ENCODE measurements around the gene TSKU. TPM values are rescaled to one million over a fixed set of nuclear protein-coding genes. Genes with fewer than 3 reads are reported as not detected.

Gene TSKU
- polyA plus RNA-seq, 1 of the 3 experiments (the other 2 are of a cell fraction): 20.7 TPM

DNA sequence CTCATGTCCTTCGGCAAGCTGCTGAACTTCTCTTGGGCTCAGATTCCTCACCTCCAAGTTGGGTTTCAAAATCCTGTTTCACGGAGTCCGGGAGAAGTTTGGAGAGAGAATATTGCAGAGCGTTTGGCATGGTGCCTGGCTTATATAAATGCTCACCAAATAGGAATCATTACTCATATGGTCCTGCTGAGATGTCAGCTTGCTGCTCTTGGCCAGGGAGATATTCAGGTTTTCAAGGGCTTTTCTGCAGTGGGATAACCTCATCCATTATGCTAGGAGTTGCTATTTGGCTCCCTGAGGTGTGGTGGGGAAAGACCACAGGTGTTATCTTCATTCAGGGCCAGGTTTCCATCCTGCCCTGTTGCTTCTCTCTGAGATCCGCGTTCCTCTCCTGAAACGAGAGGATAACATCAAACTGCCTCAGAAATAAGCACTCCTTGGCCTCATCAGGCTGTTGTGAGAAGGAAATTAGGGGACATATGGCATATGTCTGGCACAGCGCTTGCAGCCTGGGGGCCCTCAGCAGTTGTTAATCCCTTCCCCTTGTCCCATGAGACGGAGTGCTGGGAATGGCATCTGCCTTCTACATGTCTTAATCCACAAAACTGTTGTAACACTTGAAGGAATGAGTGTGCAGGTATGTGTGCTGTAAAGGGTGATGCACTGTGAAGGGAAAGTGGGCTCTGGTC, 47.6 kb downstream of the TSKU start (continued):
- TF ChIP-seq, protein P1, sequence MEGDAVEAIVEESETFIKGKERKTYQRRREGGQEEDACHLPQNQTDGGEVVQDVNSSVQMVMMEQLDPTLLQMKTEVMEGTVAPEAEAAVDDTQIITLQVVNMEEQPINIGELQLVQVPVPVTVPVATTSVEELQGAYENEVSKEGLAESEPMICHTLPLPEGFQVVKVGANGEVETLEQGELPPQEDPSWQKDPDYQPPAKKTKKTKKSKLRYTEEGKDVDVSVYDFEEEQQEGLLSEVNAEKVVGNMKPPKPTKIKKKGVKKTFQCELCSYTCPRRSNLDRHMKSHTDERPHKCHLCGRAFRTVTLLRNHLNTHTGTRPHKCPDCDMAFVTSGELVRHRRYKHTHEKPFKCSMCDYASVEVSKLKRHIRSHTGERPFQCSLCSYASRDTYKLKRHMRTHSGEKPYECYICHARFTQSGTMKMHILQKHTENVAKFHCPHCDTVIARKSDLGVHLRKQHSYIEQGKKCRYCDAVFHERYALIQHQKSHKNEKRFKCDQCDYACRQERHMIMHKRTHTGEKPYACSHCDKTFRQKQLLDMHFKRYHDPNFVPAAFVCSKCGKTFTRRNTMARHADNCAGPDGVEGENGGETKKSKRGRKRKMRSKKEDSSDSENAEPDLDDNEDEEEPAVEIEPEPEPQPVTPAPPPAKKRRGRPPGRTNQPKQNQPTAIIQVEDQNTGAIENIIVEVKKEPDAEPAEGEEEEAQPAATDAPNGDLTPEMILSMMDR (IDR thresholded peaks at IDR 0.05): no peak
- TF ChIP-seq NRF1 (IDR thresholded peaks at IDR 0.05; ENCODE audit: low read depth, low read length) (no peak), CHD2 (IDR thresholded peaks at IDR 0.05; ENCODE audit: low read length, partially characterized antibody) (no peak)

DNA sequence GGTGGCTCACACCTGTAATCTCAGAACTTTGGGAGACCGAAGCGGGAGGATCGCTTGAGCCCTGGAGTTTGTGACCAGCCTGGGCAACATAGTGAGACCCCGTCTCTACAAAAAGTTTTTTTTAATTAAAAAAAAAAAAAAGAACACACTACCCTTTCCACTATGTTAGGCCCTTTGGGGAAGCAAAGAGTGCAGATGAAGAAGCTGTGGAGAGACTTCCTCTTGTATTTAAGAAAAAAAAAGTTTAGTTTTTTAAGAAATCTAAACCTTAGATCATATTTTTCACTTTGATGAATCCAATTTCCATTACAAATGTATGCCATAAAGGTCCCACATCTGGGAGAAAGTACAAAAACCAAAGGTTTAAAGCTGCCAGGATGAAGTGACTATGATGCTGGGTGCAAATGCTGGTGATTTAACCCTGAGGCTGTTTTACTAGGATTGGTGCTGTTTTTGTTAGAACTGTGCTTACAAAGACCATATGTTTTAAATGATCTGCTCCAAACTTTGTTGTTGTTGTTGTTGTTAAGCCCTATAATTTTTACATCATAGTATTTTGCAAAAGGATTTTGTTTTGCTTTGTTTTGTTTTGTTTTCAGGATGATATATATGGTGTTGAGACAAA, 48.6 kb downstream of the TSKU start:
- CTCF ChIA-PET: interaction anchor here (1.0 kb wide), 1 partner anchor 87 kb away, joined by 4 read pairs; no protein-coding TSS in a partner anchor
- Histone ChIP-seq H3K27ac (ENCODE audit: low read depth in 2 of 2, low read length in 1 of 2) (no peak overlapping the region), H3K9me3 (no peaks in the 10 kb centered on the region), H3K9ac (no peak overlapping the region), H3K4me3 (ENCODE audit: low read depth in 2 of 2, low read length in 1 of 2) (no peak overlapping the region), H3K9me2 (no peaks in the 10 kb centered on the region), H3K4me1 (ENCODE audit: control insufficient read depth in 1 of 2, insufficient read depth in 2 of 2, low read depth in 1 of 2, low read length in 1 of 2) (peaks cover 6 to 17% of the 10 kb centered on the region in 2 experiments; a peak in 2 of 4 replicates), H3K4me2 (no peak overlapping the region), H4K20me1 (ENCODE audit: insufficient read depth) (no peaks in the 10 kb centered on the region), H3K36me3 (replicated peaks in 1 of 2; ENCODE audit: control insufficient read depth in 1 of 2, insufficient read depth in 2 of 2, low read length in 1 of 2) (no peaks in the 10 kb centered on the region), H2AFZ (ENCODE audit: low read depth) (no peak overlapping the region), H3K27me3 (ENCODE audit: insufficient read depth) (peaks cover 14% of the 10 kb centered on the region; the same call in 1 of the 2 replicates), H3F3A (replicated peaks; ENCODE audit: insufficient read depth) (no peaks in the 10 kb centered on the region), H3K79me2 (ENCODE audit: insufficient read depth) (no peaks in the 10 kb centered on the region)
- no peak for TF ChIP-seq SMC3 (IDR thresholded peaks at IDR 0.05; ENCODE audit: low read depth, low read length)
- no peak for TF ChIP-seq TCF12 (IDR thresholded peaks at IDR 0.05)
- no peak for TF ChIP-seq EZH2phosphoT487 (IDR thresholded peaks at IDR 0.05; ENCODE audit: borderline replicate concordance, low read depth)
- no peak for TF ChIP-seq MEF2A (IDR thresholded peaks at IDR 0.05; ENCODE audit: borderline replicate concordance, low read depth)
- no peak for TF ChIP-seq USF1 (IDR thresholded peaks at IDR 0.05; ENCODE audit: borderline replicate concordance, low read depth)
- TF ChIP-seq NRF1 (IDR thresholded peaks at IDR 0.05; ENCODE audit: low read depth, low read length): no peak
- TF ChIP-seq, protein P2, sequence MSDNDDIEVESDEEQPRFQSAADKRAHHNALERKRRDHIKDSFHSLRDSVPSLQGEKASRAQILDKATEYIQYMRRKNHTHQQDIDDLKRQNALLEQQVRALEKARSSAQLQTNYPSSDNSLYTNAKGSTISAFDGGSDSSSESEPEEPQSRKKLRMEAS (IDR thresholded peaks at IDR 0.05; ENCODE audit: low read depth): no peak
- TF ChIP-seq TAF1 (IDR thresholded peaks at IDR 0.05; ENCODE audit: borderline replicate concordance, low read depth, low read length): no peak
- TF ChIP-seq, protein P3, sequence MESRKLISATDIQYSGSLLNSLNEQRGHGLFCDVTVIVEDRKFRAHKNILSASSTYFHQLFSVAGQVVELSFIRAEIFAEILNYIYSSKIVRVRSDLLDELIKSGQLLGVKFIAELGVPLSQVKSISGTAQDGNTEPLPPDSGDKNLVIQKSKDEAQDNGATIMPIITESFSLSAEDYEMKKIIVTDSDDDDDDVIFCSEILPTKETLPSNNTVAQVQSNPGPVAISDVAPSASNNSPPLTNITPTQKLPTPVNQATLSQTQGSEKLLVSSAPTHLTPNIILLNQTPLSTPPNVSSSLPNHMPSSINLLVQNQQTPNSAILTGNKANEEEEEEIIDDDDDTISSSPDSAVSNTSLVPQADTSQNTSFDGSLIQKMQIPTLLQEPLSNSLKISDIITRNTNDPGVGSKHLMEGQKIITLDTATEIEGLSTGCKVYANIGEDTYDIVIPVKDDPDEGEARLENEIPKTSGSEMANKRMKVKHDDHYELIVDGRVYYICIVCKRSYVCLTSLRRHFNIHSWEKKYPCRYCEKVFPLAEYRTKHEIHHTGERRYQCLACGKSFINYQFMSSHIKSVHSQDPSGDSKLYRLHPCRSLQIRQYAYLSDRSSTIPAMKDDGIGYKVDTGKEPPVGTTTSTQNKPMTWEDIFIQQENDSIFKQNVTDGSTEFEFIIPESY (IDR thresholded peaks at IDR 0.05; ENCODE audit: borderline replicate concordance, low read depth): no peak
- no peak for TF ChIP-seq JUND (IDR thresholded peaks at IDR 0.05)
- no peak for TF ChIP-seq SIN3A (IDR thresholded peaks at IDR 0.05; ENCODE audit: borderline replicate concordance, low read depth, low read length)
- no peak for TF ChIP-seq GATA2 (CRISPR knock-in tag; IDR thresholded peaks at IDR 0.05)
- TF ChIP-seq, protein P4, sequence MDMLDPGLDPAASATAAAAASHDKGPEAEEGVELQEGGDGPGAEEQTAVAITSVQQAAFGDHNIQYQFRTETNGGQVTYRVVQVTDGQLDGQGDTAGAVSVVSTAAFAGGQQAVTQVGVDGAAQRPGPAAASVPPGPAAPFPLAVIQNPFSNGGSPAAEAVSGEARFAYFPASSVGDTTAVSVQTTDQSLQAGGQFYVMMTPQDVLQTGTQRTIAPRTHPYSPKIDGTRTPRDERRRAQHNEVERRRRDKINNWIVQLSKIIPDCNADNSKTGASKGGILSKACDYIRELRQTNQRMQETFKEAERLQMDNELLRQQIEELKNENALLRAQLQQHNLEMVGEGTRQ (IDR thresholded peaks at IDR 0.05; ENCODE audit: borderline replicate concordance, low read depth, low read length): no peak
- 91% methylated on average over 4 of the region's 4 CpGs for WGBS (ENCODE audit: low lambda C conversion rate)
- POLR2A ChIA-PET: no interaction called here
- no peak for DNase-seq

Measured in SK-N-SH (cell line).